Activated naive CD4-positive, alpha-beta T cell treated with anti-CD3 and anti-CD28 coated beads for 36 hours (primary cell): ENCODE data around the gene EIF4G1. TPM values are rescaled to one million over a fixed set of nuclear protein-coding genes. Genes with fewer than 3 reads are reported as not detected.

Experiments used
- CTCF ChIA-PET: fragments of 350-600 bp; sonication (Branson Sonifier 250); formaldehyde crosslinking; loops from one replicate; lab custom pipeline; 2021; ENCODE audit warnings: antibody characterized with exemption; lab: Charles Lee
- DNase-seq: peaks from one replicate; pipeline ENCODE4 v3.0.0-alpha.2; 2020
- H3K27ac Mint-ChIP-seq: one replicate; pipeline ENCODE4 v1.8.0; 2021; ENCODE audit warnings: mild to moderate bottlenecking, mixed read lengths
- H3K27me3 Mint-ChIP-seq: one replicate; pipeline ENCODE4 v1.8.0; 2021; ENCODE audit warnings: low read depth, mixed read lengths
- H3K36me3 Mint-ChIP-seq: one replicate; pipeline ENCODE4 v1.8.0; 2021; ENCODE audit warnings: low read depth, mixed read lengths
- H3K4me1 Mint-ChIP-seq: one replicate; pipeline ENCODE4 v1.8.0; 2021; ENCODE audit warnings: low read depth, mixed read lengths
- H3K4me3 Mint-ChIP-seq: one replicate; pipeline ENCODE4 v1.8.0; 2021; ENCODE audit warnings: mild to moderate bottlenecking, moderate library complexity, mixed read lengths
- H3K9me3 Mint-ChIP-seq: one replicate; pipeline ENCODE4 v1.8.0; 2021; ENCODE audit warnings: mixed read lengths
- intact Hi-C: fragments of 100-400 bp; cut with micrococcal nuclease; formaldehyde crosslinking; loops from one replicate; pipeline ENCODE4 v1.15.1; 2023
- total RNA-seq, 2 experiments: library from RNA; stranded (reverse); gene quantifications; one replicate each; pipeline ENCODE4 v1.2.3, GENCODE V29; 2021

The EIF4G1 gene
- total RNA-seq, 2 experiments from 2014 or later, result 345 to 375 TPM

DNA sequence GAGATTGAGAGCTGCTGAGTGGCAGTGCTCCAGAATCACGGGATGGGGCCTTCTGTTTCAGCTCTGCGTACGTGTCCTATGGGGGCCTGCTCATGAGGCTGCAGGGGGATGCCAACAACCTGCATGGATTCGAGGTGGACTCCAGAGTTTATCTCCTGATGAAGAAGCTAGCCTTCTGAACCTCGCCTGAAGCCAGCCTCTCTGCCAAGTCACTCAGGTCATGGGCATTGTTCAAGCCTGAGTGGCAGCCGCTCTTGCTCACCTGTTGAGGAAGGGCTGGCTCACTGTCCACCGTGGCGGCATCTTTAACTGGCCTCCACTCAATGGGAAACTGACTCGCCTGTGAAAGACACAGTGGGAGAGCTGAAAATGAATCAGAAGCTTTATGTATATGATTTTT is 53.7 kb downstream of the EIF4G1 start:
- Mint-ChIP-seq H3K4me3 (no peak overlapping the region), H3K36me3 (peaks cover 45% of the 10 kb centered on the region), H3K27me3 (no peaks in the 10 kb centered on the region), H3K4me1 (peaks cover 33% of the 10 kb centered on the region), H3K9me3 (no peaks in the 10 kb centered on the region), H3K27ac (peak overlapping the region; percentile 50)
- CTCF ChIA-PET, result interaction anchor here (0.5 to 8.5 kb wide), 4 partner anchors 14 to 466 kb away, joined by 3 to 85 read pairs (median 4); no protein-coding TSS in a partner anchor
- intact Hi-C loops, result no loop called here
- DNase-seq, result no peak

DNA sequence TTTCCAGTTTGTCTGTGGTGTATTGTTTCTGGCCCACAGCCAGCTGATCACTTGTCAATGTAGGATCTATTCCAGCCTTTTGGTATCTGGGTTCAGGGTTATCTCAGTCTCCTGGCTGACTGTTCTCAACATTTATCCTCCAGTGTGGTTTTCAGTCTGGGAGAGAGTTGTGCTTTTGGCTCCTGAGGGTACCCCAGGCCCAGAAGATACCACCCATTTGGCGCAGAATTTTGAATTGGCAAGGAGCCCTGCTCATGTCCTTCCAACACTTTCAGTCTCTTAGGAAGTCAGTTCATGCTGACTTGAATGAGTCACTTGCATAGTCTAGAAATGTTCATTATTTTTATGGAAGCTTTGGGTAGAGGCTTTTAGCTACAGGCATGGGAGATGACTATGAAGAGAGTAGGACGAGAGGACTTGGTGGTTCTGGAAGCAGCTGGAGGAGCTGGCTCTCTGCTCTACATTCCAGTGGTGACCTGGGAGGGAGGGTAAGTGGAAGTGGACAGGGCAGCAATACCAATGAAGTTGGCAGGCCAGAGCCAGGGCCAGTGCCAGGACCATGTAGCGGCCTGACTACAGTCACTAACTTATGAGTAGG is 54.3 kb downstream of the EIF4G1 start:
- Mint-ChIP-seq H3K27me3 (no peaks in the 10 kb centered on the region), H3K4me3 (no peak overlapping the region), H3K27ac (peak overlapping the region; percentile 15), H3K4me1 (peaks cover 33% of the 10 kb centered on the region), H3K9me3 (no peaks in the 10 kb centered on the region), H3K36me3 (peaks cover 40% of the 10 kb centered on the region)
- intact Hi-C loops, result no loop called here
- CTCF ChIA-PET, result interaction anchor here (1.0 to 8.5 kb wide), 4 partner anchors 15 to 176 kb away, joined by 3 to 85 read pairs (median 4); no protein-coding TSS in a partner anchor
- DNase-seq, result no peak

DNA sequence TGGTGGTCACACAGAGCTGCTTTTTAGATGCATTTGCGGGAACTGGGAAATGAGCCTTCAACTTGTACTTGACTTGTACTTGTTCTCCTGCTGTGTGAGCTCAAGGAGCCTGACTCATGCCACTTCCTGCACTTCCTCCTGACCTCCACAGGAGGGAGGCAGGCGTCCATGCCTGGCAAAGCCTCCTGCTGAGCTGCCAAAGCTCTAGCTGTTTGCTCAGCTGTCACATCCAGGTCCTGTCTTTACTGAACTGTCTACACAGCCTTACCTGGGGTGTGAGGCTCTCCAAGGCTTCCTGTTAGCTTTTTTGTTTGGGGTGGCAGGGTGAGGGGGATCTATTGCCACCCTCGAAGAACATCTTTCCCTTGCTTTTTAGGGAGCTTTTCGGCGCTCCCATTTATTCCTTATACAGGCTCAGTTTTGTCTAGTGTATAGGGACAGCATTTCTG is 57.2 kb downstream of the EIF4G1 start:
- Mint-ChIP-seq H3K9me3 (no peaks in the 10 kb centered on the region), H3K36me3 (peaks cover 21% of the 10 kb centered on the region), H3K27me3 (no peaks in the 10 kb centered on the region), H3K4me1 (peaks cover 16% of the 10 kb centered on the region), H3K27ac (no peak overlapping the region), H3K4me3 (no peak overlapping the region)
- intact Hi-C loops, result loop anchor here (1.0 to 2.0 kb wide), 4 partner anchors 46 to 173 kb away; no protein-coding TSS in a partner anchor
- CTCF ChIA-PET, result interaction anchor here (0.5 to 8.5 kb wide), 39 partner anchors 10 to 475 kb away, joined by 3 to 85 read pairs (median 4); partner anchors contain the start of genes CLCN2, EPHB3 and POLR2H
- peak; percentile 80 for DNase-seq

DNA sequence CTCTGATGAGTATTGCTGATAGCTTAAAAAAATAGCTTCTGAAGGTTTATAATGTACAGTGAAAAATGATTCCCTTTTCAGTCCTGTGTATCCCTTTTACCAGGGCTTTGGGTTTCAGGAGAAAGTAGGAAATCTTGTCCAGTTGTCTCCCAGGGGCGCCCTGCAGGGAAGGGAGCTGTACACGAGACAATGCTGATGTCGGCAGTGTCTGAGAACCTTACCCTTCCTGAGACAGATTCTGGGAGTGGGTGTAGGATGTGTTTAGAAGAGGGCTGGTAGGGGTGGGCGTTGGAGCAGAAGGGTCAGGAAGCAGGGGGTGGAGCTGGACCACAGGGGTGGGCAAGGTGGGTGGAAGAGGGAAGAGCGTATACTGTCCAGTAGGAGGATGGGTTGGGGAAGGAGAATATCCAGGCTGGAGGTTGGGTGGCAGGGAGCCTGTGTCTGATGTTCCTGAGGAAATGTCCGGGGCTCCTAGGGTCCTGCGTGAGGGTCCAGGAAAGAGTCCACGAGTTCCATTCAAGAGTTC is 58.0 kb downstream of the EIF4G1 start:
- Mint-ChIP-seq H3K27ac (no peak overlapping the region), H3K27me3 (no peaks in the 10 kb centered on the region), H3K9me3 (no peaks in the 10 kb centered on the region), H3K4me1 (peaks cover 10% of the 10 kb centered on the region), H3K4me3 (no peak overlapping the region), H3K36me3 (peaks cover 14% of the 10 kb centered on the region)
- no peak for DNase-seq
- intact Hi-C loops, result no loop called here
- CTCF ChIA-PET, result interaction anchor here (0.5 to 8.5 kb wide), 33 partner anchors 9 to 476 kb away, joined by 3 to 85 read pairs (median 5); partner anchors contain the start of genes CLCN2, EPHB3 and POLR2H

DNA sequence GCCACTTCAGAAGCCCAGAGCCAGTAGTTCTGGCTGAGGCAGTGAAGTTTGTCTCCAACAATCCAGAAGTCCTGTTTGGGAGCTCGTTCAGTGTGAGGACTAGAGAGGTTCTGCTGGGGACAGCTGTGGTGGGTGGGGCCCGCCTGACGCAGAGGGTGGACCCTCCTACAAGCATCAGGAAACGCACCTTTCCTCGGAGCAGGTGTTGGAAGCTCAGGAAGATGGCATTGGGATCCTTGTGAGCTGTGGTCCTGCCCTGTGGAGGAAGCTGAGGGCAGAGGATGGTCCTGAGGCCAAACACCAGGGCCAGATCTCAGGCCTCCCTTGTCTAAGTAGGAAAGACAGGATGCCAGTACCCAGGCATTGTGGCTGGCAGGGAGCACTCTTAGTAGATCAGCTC is 58.5 kb downstream of the EIF4G1 start:
- no peak overlapping the region for H3K4me3 Mint-ChIP-seq

DNA sequence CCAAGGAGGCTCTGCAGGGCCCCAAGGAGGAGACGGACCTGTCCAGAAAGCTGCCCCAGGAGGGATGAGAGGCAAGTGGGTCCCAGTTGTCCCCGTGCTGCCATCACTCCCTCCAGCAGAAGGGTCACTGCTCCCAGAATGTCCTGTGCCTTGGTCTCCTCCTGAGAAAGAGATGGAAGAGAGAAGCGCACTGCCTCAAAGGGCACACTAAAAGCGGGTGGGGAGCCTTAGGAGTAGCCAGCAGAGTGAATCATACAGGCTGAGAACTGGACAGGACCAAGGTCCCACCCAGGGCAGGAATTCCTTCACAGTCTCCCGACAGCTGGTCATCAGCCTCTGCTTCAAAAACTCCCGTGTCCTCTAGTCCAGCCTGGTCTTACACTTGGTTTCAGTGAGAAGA is 59.0 kb downstream of the EIF4G1 start:
- Mint-ChIP-seq H3K4me1 (peaks cover 6% of the 10 kb centered on the region), H3K27ac (no peak overlapping the region)
- intact Hi-C loops, result no loop called here

More for the DNA sequence above, 58.5 kb downstream of the EIF4G1 start:
- peaks cover under 1% of the 10 kb centered on the region for H3K27me3 Mint-ChIP-seq
- CTCF ChIA-PET, result interaction anchor here (0.7 to 8.5 kb wide), 12 partner anchors 11 to 178 kb away, joined by 3 to 85 read pairs (median 12); partner anchors contain the start of genes CLCN2 and POLR2H
- H3K36me3 Mint-ChIP-seq, result peaks cover 8% of the 10 kb centered on the region
- H3K9me3 Mint-ChIP-seq, result no peaks in the 10 kb centered on the region
- DNase-seq, result no peak
- H3K4me1 Mint-ChIP-seq, result peaks cover 9% of the 10 kb centered on the region
- intact Hi-C loops, result no loop called here
- H3K27ac Mint-ChIP-seq, result no peak overlapping the region

DNA sequence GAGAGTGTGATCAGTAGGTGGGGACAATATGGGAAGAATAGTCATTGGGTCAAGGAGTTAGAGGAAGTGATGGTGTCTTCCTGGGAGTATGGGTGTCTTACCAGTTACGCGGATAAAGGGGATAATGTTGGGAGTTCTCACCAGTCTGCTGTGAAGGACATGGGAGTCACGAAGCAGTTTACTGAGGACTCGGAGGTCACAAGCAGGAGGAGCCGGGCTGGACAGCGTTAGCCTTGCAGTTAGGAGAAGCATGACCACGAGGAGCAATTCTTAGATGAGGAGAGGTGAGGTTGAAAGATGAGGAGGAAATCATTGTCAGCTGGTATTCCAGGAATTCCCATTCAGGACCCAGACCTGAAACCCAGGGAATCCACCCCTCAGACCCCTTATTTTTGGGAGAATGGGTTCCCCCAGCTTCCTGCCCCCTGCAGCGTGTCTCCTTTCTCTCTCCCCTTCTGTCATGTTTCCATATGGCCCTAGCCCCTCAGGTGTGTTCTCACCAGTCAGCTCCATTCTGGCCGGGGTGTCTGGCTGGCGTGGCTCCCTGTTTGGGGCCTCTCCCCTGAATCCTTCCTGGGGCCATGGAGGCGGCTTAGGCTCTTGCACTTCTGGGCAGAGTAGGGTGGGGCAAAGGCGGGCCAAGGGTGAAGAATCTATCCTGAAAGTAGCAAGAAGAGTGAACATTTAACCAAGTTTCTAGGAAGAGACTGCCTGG is 61.5 kb downstream of the EIF4G1 start:
- Mint-ChIP-seq H3K4me1 (peaks cover 11% of the 10 kb centered on the region), H3K27ac (no peak overlapping the region), H3K4me3 (no peak overlapping the region), H3K27me3 (peaks cover 18% of the 10 kb centered on the region), H3K9me3 (no peaks in the 10 kb centered on the region), H3K36me3 (no peaks in the 10 kb centered on the region)
- intact Hi-C loops, result no loop called here
- no peak for DNase-seq
- CTCF ChIA-PET, result interaction anchor here (0.9 to 5.3 kb wide), 2 partner anchors 70 to 165 kb away, joined by 3 to 81 read pairs; no protein-coding TSS in a partner anchor

More for the DNA sequence above, 59.0 kb downstream of the EIF4G1 start:
- Mint-ChIP-seq H3K9me3 (no peaks in the 10 kb centered on the region), H3K36me3 (peaks cover 5% of the 10 kb centered on the region), H3K4me3 (no peak overlapping the region), H3K27me3 (peaks cover 4% of the 10 kb centered on the region)
- CTCF ChIA-PET, result interaction anchor here (0.7 to 8.5 kb wide), 8 partner anchors 11 to 178 kb away, joined by 3 to 85 read pairs (median 16); partner anchors contain the start of genes CLCN2 and POLR2H
- no peak for DNase-seq

DNA sequence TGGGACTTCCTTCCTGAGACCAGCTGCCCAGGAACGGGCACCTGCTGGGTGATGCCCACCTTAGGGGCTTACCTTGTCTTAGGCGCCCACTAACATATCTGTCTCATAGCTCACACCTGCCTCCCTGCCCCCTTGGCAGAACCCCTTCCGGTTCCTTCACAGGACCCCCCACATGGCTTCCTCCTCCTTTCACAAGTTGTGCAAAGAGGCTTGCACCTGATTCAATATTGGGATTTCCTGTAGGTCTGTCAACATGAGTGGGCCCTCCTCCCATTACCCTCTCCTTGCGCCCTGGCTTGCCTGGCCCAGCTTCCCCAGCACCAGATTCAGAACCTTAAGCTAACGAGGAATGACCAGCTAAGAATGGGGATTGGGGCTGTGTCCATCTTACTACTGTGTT is 63.0 kb downstream of the EIF4G1 start:
- Mint-ChIP-seq H3K4me1 (peaks cover 6% of the 10 kb centered on the region), H3K27me3 (peaks cover 31% of the 10 kb centered on the region), H3K36me3 (no peaks in the 10 kb centered on the region), H3K4me3 (no peak overlapping the region), H3K9me3 (no peaks in the 10 kb centered on the region), H3K27ac (no peak overlapping the region)
- intact Hi-C loops, result no loop called here
- CTCF ChIA-PET, result interaction anchor here (0.8 kb wide), 1 partner anchor 23 kb away, joined by 3 read pairs; no protein-coding TSS in a partner anchor
- DNase-seq, result no peak

DNA sequence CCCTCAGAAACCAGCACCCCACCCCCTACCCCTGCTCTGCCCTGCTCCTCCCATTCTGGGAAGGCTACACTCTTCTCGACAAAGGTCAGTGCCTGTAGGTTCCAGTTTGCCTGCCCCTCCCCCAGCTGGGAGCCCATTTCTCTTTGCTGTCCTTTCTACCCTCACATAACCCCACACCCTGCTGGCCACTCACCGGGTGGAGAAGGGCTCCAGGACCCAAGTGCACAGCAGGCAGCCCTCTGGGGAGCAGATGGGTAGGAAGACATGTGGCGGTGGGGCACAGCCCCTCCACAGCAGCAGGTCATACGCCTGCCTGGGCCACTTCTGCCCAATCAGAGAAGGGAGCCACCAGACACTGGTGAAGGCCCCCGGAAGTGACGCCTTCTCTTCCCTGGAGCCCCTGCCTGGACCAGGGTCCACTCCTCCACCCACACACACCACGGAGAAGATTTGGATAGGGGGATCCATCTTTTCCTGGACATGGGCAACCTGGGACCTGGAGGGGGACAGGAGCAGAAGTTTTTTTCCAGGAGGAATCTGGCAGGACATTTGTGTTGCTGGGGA is 63.6 kb downstream of the EIF4G1 start, which contains the start of gene THPO:
TSS of gene THPO (minus strand) at position 326 of the 564 bp plus-strand sequence. CDS start 1,948 bp downstream, outside the sequence.
- Mint-ChIP-seq H3K4me3 (peak within 1 kb of the TSS; percentile 49), H3K9me3 (no peaks in the 10 kb centered on the region), H3K27me3 (peaks cover 31% of the 10 kb centered on the region), H3K36me3 (no peaks in the 10 kb centered on the region), H3K27ac (no peak within 1 kb of the TSS), H3K4me1 (peaks cover 6% of the 10 kb centered on the region)
- intact Hi-C loops, result no loop called here
- no peak for DNase-seq
- CTCF ChIA-PET, result interaction anchor here (0.8 kb wide), 1 partner anchor 24 kb away, joined by 3 read pairs; no protein-coding TSS in a partner anchor

DNA sequence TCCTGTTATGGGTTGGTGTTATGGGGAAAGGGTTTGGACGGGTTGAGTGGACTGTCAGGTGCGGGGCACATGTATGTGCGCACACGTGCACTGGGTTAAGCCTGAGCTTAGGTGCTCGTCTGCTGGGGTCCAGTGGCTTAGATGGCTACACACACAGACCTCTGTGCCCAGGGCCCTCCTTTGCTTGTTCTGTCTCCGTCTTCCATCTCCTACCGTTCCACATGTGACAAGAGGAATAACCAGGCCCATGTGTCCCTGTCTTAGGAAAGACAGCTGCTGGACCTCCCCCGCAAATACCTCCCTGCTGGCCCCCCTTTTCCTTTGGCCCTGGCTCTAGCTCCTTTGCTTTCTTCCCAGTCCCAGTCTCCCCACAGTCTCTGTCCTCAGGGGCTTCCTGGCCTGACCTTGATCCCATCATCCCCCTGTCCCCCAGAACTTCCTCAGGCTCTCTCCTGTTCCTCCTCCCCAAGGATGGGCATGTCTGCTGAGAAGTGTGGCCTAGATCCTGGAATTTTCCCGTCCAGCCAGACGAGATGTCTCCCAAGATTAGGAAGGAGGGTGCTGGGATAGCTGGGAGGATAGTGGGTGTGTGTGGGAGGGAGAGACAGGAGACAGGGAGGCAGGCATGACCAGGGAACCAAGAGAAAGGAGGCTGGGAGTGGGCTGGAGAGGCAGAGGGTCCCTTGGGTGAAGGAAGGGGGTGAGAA is 64.4 kb downstream of the EIF4G1 start:
- Mint-ChIP-seq H3K27me3 (peaks cover 31% of the 10 kb centered on the region), H3K4me1 (peaks cover 6% of the 10 kb centered on the region), H3K27ac (no peak overlapping the region), H3K9me3 (no peaks in the 10 kb centered on the region), H3K36me3 (no peaks in the 10 kb centered on the region), H3K4me3 (peak overlapping the region; percentile 49)
- CTCF ChIA-PET, result interaction anchor here (0.5 kb wide), 1 partner anchor 296 kb away, joined by 3 read pairs; no protein-coding TSS in a partner anchor
- intact Hi-C loops, result no loop called here
- no peak for DNase-seq
